DOHH2 (cell line): Measurements from ENCODE around the gene CSF2RB.

ENCODE experiments used
- EZH2phosphoT487 ChIP-seq: fragments of 200-600 bp; sonication (generic); IDR thresholded peaks from 2 replicates; pipeline ENCODE4 v1.6.1; 2017; ENCODE audit warnings: borderline replicate concordance, mild to moderate bottlenecking, antibody characterized with exemption, low read length, moderate library complexity, mixed read lengths
- TF ChIP-seq, protein P1 (sequence below): fragments of 200-600 bp; sonication (generic); IDR thresholded peaks from one replicate; pipeline ENCODE4 v1.5.1; 2014; ENCODE audit warnings: antibody characterized with exemption, mild to moderate bottlenecking, low read depth, low read length; ENCODE audit not compliant: poor library complexity, severe bottlenecking

DNA sequence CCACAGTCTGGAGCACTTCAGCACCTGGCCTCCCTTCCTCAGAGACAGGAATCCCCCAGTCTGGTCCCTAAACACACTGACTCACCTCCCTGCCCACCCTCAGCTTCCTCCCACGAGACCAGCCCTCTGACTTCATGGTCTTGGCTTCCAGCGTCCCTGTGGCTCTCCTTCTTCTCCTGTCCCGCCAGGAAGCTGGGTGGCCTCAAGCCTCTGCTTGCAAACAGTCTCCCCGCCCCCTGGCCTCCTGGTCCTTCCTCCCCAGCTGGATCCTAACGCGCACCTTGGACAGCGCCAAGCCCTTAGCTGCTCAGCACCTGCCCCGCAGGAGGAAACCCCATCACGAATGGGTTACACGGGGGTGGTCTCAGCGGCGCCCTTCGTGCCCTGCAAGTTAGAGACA is 48.1 kb upstream of the CSF2RB start:
- TF ChIP-seq, protein P1, sequence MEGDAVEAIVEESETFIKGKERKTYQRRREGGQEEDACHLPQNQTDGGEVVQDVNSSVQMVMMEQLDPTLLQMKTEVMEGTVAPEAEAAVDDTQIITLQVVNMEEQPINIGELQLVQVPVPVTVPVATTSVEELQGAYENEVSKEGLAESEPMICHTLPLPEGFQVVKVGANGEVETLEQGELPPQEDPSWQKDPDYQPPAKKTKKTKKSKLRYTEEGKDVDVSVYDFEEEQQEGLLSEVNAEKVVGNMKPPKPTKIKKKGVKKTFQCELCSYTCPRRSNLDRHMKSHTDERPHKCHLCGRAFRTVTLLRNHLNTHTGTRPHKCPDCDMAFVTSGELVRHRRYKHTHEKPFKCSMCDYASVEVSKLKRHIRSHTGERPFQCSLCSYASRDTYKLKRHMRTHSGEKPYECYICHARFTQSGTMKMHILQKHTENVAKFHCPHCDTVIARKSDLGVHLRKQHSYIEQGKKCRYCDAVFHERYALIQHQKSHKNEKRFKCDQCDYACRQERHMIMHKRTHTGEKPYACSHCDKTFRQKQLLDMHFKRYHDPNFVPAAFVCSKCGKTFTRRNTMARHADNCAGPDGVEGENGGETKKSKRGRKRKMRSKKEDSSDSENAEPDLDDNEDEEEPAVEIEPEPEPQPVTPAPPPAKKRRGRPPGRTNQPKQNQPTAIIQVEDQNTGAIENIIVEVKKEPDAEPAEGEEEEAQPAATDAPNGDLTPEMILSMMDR: no peak
- no peak for TF ChIP-seq EZH2phosphoT487
